A549 (cell line): Measurements from ENCODE around the gene POMT1. TPM values are rescaled to one million over a fixed set of nuclear protein-coding genes. Genes with fewer than 3 reads are reported as not detected.

Source experiments
- KDM1A ChIP-seq: fragments of 200-600 bp; sonication (generic); IDR thresholded peaks from 2 replicates; pipeline ENCODE4 v1.6.1; 2016; ENCODE audit warnings: low read depth, mild to moderate bottlenecking
- polyA plus RNA-seq, 4 experiments: library from polyadenylated mRNA; depleted of rRNA in 3 of 4; stranded (reverse); fragments of >200 nt; fragmentation: RNase III in 1 of 4; extraction: RNeasy Plus Mini Kit Qiagen cat#74134 plus additional on column Dnase treatment in 1 of 4; gene quantifications; 2 replicates in 3 of 4; 3 replicates in 1 of 4; pipeline ENCODE4 v1.2.3, GENCODE V29; 2011 to 2017
- small RNA-seq, 6 experiments: library from RNA; depleted of rRNA; stranded (forward); fragments of <200 nt; gene quantifications; one replicate each; pipeline ENCODE3, GENCODE V24; 2012

POMT1 gene
- polyA plus RNA-seq, 2 of the 4 experiments (the other 2 are of a cell fraction): 16.5 to 17.7 TPM

- TF ChIP-seq KDM1A: no peak
These were observed 65.2 kb downstream of the POMT1 start (continued) for GRCh38 chr9:131567910-131568309.

Small RNAs within 50 kb of the gene (small RNA-seq; reads per million reads assigned to genes)
- gene SNORD62A (0 to 4.3 (median 0.10) reads per million in 6 experiments), gene SNORD62B (0 to 3.1 (median 0.41) reads per million in 6 experiments)

Other genes starting within 250 kb of the POMT1 start
- gene FAM78A, start 226.4 kb upstream of the POMT1 start, polyA plus RNA-seq (2011; rRNA removed): 0.44 and 0.49 TPM in 2 replicates
- gene FAM78A, start 226.4 kb upstream of the POMT1 start, polyA plus RNA-seq (2017; fragmentation: RNase III; extraction: RNeasy Plus Mini Kit Qiagen cat#74134 plus additional on column Dnase treatment): 0.33 to 0.65 TPM (median 0.50 TPM) in 3 replicates
- 0.08 TPM in 1 of 2 replicates, not detected in the other for gene PLPP7, start 213.2 kb upstream of the POMT1 start, polyA plus RNA-seq (2011; rRNA removed)
- not detected in 3 replicates for gene PLPP7, start 213.2 kb upstream of the POMT1 start, polyA plus RNA-seq (2017; fragmentation: RNase III; extraction: RNeasy Plus Mini Kit Qiagen cat#74134 plus additional on column Dnase treatment)
- gene PRRC2B, start 108.8 kb upstream of the POMT1 start, polyA plus RNA-seq (2011; rRNA removed): 35.6 and 57.0 TPM in 2 replicates
- gene PRRC2B, start 108.8 kb upstream of the POMT1 start, polyA plus RNA-seq (2017; fragmentation: RNase III; extraction: RNeasy Plus Mini Kit Qiagen cat#74134 plus additional on column Dnase treatment): 44.9 to 47.3 TPM (median 45.5 TPM) in 3 replicates
- 18.0 and 19.7 TPM in 2 replicates for gene UCK1, start 28.3 kb downstream of the POMT1 start, polyA plus RNA-seq (2011; rRNA removed)
- gene UCK1, start 28.3 kb downstream of the POMT1 start, polyA plus RNA-seq (2017; fragmentation: RNase III; extraction: RNeasy Plus Mini Kit Qiagen cat#74134 plus additional on column Dnase treatment): 24.6 to 26.5 TPM (median 24.6 TPM) in 3 replicates
- gene PRRT1B, start 42.6 kb downstream of the POMT1 start, polyA plus RNA-seq (2011; rRNA removed): 0.79 and 1.1 TPM in 2 replicates
- 0.63 to 0.96 TPM (median 0.80 TPM) in 3 replicates for gene PRRT1B, start 42.6 kb downstream of the POMT1 start, polyA plus RNA-seq (2017; fragmentation: RNase III; extraction: RNeasy Plus Mini Kit Qiagen cat#74134 plus additional on column Dnase treatment)
- 27.7 and 32.5 TPM in 2 replicates for gene RAPGEF1, start 237.2 kb downstream of the POMT1 start, polyA plus RNA-seq (2011; rRNA removed)
- gene RAPGEF1, start 237.2 kb downstream of the POMT1 start, polyA plus RNA-seq (2017; fragmentation: RNase III; extraction: RNeasy Plus Mini Kit Qiagen cat#74134 plus additional on column Dnase treatment): 20.6 to 21.7 TPM (median 21.6 TPM) in 3 replicates